IMR-90 (cell line): ENCODE data around the gene KIF1B. TPM values are rescaled to one million over a fixed set of nuclear protein-coding genes. Genes with fewer than 3 reads are reported as not detected.

Experiments
- ATAC-seq: fragments of 200-7000 bp; cut with Tn5 transposase; 2 replicates; pipeline ENCODE4 v1.9.1; 2020; ENCODE audit warnings: low read depth, mild to moderate bottlenecking, moderate library complexity
- BruUV-seq: library from RNA; stranded (reverse); fragments of 400-500 nt; replicated peaks from 2 replicates; lab custom pipeline; 2021; lab: Mats Ljungman, UMichigan
- CTCF ChIA-PET: fragments of 300-600 bp; formaldehyde crosslinking; extraction: SDS; loops from one replicate; lab custom pipeline; 2021; ENCODE audit warnings: antibody characterized with exemption; lab: Yijun Ruan, JAX
- POLR2A ChIA-PET: fragments of 300-600 bp; sonication (Branson Sonifier 250); formaldehyde crosslinking; loops from one replicate; lab custom pipeline; 2022; ENCODE audit warnings: antibody characterized with exemption; ENCODE audit not compliant: unreplicated experiment; lab: Charles Lee
- DNase-seq: peaks from one replicate; pipeline ENCODE4 v3.0.0; 2013
- H2AFZ ChIP-seq: replicated peaks from 2 replicates; pipeline ENCODE3; 2013; ENCODE audit warnings: low read length, mild to moderate bottlenecking; ENCODE audit not compliant: poor library complexity
- H2AK5ac ChIP-seq: 2 replicates; pipeline ENCODE4 v1.6.1; 2013; ENCODE audit warnings: low read depth, low read length, inconsistent platforms
- H2AK9ac ChIP-seq: replicated peaks from 2 replicates; pipeline ENCODE3; 2013; ENCODE audit warnings: mild to moderate bottlenecking, low read depth, low read length, moderate library complexity; ENCODE audit not compliant: poor library complexity
- H2BK120ac ChIP-seq: 2 replicates; pipeline ENCODE4 v1.6.1; 2013; ENCODE audit warnings: low read depth, low read length, inconsistent platforms
- H2BK15ac ChIP-seq: 3 replicates; pipeline ENCODE4 v1.6.1; 2013; ENCODE audit warnings: low read depth, low read length, inconsistent platforms
- H2BK20ac ChIP-seq: 2 replicates; pipeline ENCODE4 v1.6.1; 2013; ENCODE audit warnings: low read depth, mild to moderate bottlenecking, inconsistent platforms, low read length, moderate library complexity
- H2BK5ac ChIP-seq: 2 replicates; pipeline ENCODE4 v1.6.1; 2013; ENCODE audit warnings: mild to moderate bottlenecking, low read depth, low read length, inconsistent platforms; ENCODE audit not compliant: poor library complexity, severe bottlenecking
- H3K14ac ChIP-seq: replicated peaks from 2 replicates; pipeline ENCODE4 v1.6.1; 2013; ENCODE audit warnings: low read depth, low read length, inconsistent platforms
- H3K18ac ChIP-seq: 2 replicates; pipeline ENCODE4 v1.6.1; 2013; ENCODE audit warnings: low read depth, low read length, control low read depth
- H3K23ac ChIP-seq: 2 replicates; pipeline ENCODE4 v1.6.1; 2013; ENCODE audit warnings: low read depth, low read length, inconsistent platforms
- H3K27ac ChIP-seq: 2 replicates; pipeline ENCODE4 v1.5.1; 2013; ENCODE audit warnings: mild to moderate bottlenecking, control low read depth, low read length; ENCODE audit not compliant: insufficient read depth
- H3K27me3 ChIP-seq: 2 replicates; pipeline ENCODE4 v1.6.1; 2013; ENCODE audit warnings: low read length; ENCODE audit not compliant: control insufficient read depth, insufficient read depth
- H3K36me3 ChIP-seq: 2 replicates; pipeline ENCODE4 v1.6.1; 2013; ENCODE audit warnings: low read length, mixed read lengths; ENCODE audit not compliant: control insufficient read depth, insufficient read depth
- H3K4ac ChIP-seq: 2 replicates; pipeline ENCODE4 v1.6.1; 2013; ENCODE audit warnings: low read depth, low read length, inconsistent platforms
- H3K4me1 ChIP-seq: 2 replicates; pipeline ENCODE4 v1.6.1; 2013; ENCODE audit warnings: low read length, mixed read lengths; ENCODE audit not compliant: control insufficient read depth, insufficient read depth
- H3K4me2 ChIP-seq: 2 replicates; pipeline ENCODE4 v1.6.1; 2013; ENCODE audit warnings: low read depth, mild to moderate bottlenecking, control low read depth, low read length, moderate library complexity
- H3K4me3 ChIP-seq: 2 replicates; pipeline ENCODE4 v1.5.1; 2013; ENCODE audit warnings: low read depth, mild to moderate bottlenecking, control low read depth, low read length, moderate library complexity; ENCODE audit not compliant: insufficient read depth
- H3K56ac ChIP-seq: 2 replicates; pipeline ENCODE4 v1.6.1; 2013; ENCODE audit warnings: low read length, inconsistent platforms; ENCODE audit not compliant: insufficient read depth; ENCODE audit errors: extremely low read depth
- H3K79me1 ChIP-seq, 2 experiments: 2 replicates each; pipeline ENCODE4 v1.6.1; 2013; ENCODE audit warnings: low read length in 2 of 2, inconsistent platforms in 1 of 2, low read depth in 1 of 2
- H3K9ac ChIP-seq: 2 replicates; pipeline ENCODE4 v1.6.1; 2013; ENCODE audit warnings: low read depth, low read length, control low read depth
- H3K9me1 ChIP-seq: 2 replicates; pipeline ENCODE4 v1.6.1; 2013; ENCODE audit warnings: low read length, inconsistent platforms; ENCODE audit not compliant: insufficient read depth
- H3K9me3 ChIP-seq: 2 replicates; pipeline ENCODE4 v1.6.1; 2013; ENCODE audit warnings: low read length; ENCODE audit not compliant: control insufficient read depth, insufficient read depth
- H4K20me1 ChIP-seq: 2 replicates; pipeline ENCODE4 v1.6.1; 2013; ENCODE audit warnings: low read length, inconsistent platforms; ENCODE audit not compliant: insufficient read depth
- H4K5ac ChIP-seq: 2 replicates; pipeline ENCODE4 v1.6.1; 2013; ENCODE audit warnings: mild to moderate bottlenecking, low read depth, low read length, control low read depth
- H4K8ac ChIP-seq, 2 experiments: 2 replicates each; pipeline ENCODE4 v1.6.1; 2013; ENCODE audit warnings: low read depth in 2 of 2, low read length in 2 of 2, control low read depth in 1 of 2, inconsistent platforms in 1 of 2
- H4K91ac ChIP-seq: 2 replicates; pipeline ENCODE4 v1.6.1; 2013; ENCODE audit warnings: low read depth, low read length, inconsistent platforms; ENCODE audit not compliant: insufficient read depth
- CEBPB ChIP-seq: IDR thresholded peaks from 2 replicates; pipeline ENCODE4 v1.6.1; 2012; ENCODE audit warnings: low read depth, low read length, improper control_type of control experiment
- CHD1 ChIP-seq: IDR thresholded peaks from 2 replicates; pipeline ENCODE4 v1.6.1; 2012; ENCODE audit warnings: low read depth, low read length, improper control_type of control experiment
- MAZ ChIP-seq: IDR thresholded peaks from 2 replicates; pipeline ENCODE4 v1.6.1; 2012; ENCODE audit warnings: low read depth, mild to moderate bottlenecking, low read length, improper control_type of control experiment, moderate library complexity, borderline replicate concordance
- MXI1 ChIP-seq: IDR thresholded peaks from 2 replicates; pipeline ENCODE4 v1.6.1; 2012; ENCODE audit warnings: low read depth, mild to moderate bottlenecking, low read length, moderate library complexity, borderline replicate concordance
- NFE2L2 ChIP-seq: fragments of 150-350 bp; IDR thresholded peaks from 2 replicates; pipeline ENCODE4 v1.6.1; 2016; ENCODE audit warnings: low read depth, mild to moderate bottlenecking, low read length
- POLR2A ChIP-seq: IDR thresholded peaks from 2 replicates; pipeline ENCODE4 v1.6.1; 2012; ENCODE audit warnings: mild to moderate bottlenecking, low read depth, low read length
- RAD21 ChIP-seq: IDR thresholded peaks from 2 replicates; pipeline ENCODE4 v1.6.1; 2012; ENCODE audit warnings: low read length, improper control_type of control experiment
- RCOR1 ChIP-seq: IDR thresholded peaks from 2 replicates; pipeline ENCODE4 v1.6.1; 2012; ENCODE audit warnings: mild to moderate bottlenecking, low read length, improper control_type of control experiment; ENCODE audit not compliant: insufficient replicate concordance
- RFX5 ChIP-seq: IDR thresholded peaks from 2 replicates; pipeline ENCODE4 v1.8.0; 2012; ENCODE audit warnings: low read depth, mild to moderate bottlenecking, low read length, moderate library complexity
- SMC3 ChIP-seq: fragments of 150-350 bp; IDR thresholded peaks from 2 replicates; pipeline ENCODE4 v1.6.1; 2016; ENCODE audit warnings: low read depth, mild to moderate bottlenecking, antibody characterized with exemption, low read length, moderate library complexity
- USF2 ChIP-seq: fragments of 150-350 bp; IDR thresholded peaks from 2 replicates; pipeline ENCODE4 v1.6.1; 2017; ENCODE audit warnings: mild to moderate bottlenecking, antibody characterized with exemption, low read length, low read depth
- WGBS, 2 experiments: methylation state at CpG; one replicate each; pipeline versions ENCODE4 v1.1.5 to v1.1.7; 2013; ENCODE audit warnings: missing lambda C conversion rate in 2 of 2; ENCODE audit not compliant: insufficient read length in 1 of 2; ENCODE audit errors: extremely low coverage in 2 of 2; 5-methylcytosine and 5-hydroxymethylcytosine counted together
- dilution Hi-C: fragments of 300-500 bp; cut with HindIII; formaldehyde crosslinking; loops from one replicate; pipeline ENCODE4 v1.14.3; 2018; ENCODE audit warnings: low sequenced_read_pairs; ENCODE audit not compliant: unreplicated experiment
- in situ Hi-C: fragments of 300-500 bp; cut with MboI; formaldehyde crosslinking; loops from 3 replicates; pipeline ENCODE4 v1.14.3; 2019; ENCODE audit warnings: low sequenced_read_pairs, inconsistent platforms, mixed read lengths
- intact Hi-C: fragments of 100-400 bp; cut with micrococcal nuclease; formaldehyde crosslinking; loops from 2 replicates; pipeline ENCODE4 v1.10.0; 2022
- polyA plus RNA-seq, 3 experiments: library from polyadenylated mRNA; depleted of rRNA; stranded (reverse); fragments of >200 nt; gene quantifications; 2 replicates each; pipeline ENCODE4 v1.2.3, GENCODE V29; 2012; ENCODE audit warnings: low replicate concordance in 1 of 3
- total RNA-seq: library from RNA; depleted of rRNA; stranded (reverse); fragments of >200 nt; gene quantifications from 2 replicates; pipeline ENCODE4 v1.2.3, GENCODE V29; 2012
- TF ChIP-seq, protein P1 (sequence below): fragments of 150-350 bp; IDR thresholded peaks from 2 replicates; pipeline ENCODE4 v1.6.1; 2016; ENCODE audit warnings: low read depth, mild to moderate bottlenecking, low read length, moderate library complexity, borderline replicate concordance

The KIF1B gene
- total and polyA plus RNA-seq, 2 of the 4 experiments (the other 2 are of a cell fraction): 13.0 to 21.1 TPM

- TF ChIP-seq, protein P1, sequence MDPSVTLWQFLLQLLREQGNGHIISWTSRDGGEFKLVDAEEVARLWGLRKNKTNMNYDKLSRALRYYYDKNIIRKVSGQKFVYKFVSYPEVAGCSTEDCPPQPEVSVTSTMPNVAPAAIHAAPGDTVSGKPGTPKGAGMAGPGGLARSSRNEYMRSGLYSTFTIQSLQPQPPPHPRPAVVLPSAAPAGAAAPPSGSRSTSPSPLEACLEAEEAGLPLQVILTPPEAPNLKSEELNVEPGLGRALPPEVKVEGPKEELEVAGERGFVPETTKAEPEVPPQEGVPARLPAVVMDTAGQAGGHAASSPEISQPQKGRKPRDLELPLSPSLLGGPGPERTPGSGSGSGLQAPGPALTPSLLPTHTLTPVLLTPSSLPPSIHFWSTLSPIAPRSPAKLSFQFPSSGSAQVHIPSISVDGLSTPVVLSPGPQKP: no peak
- peak; percentile 95 for TF ChIP-seq NFE2L2
Measured at GRCh38 chr1:10387677-10388386, 177.5 kb downstream of the KIF1B start (continued).

- dilution Hi-C loops: no loop called here
- no peaks in the 10 kb centered on the region for H3K9me3 ChIP-seq
- H3K4me3 ChIP-seq: no peak overlapping the region
- H2AK5ac ChIP-seq: peak overlapping the region; percentile 22; the same call in 1 of the 2 replicates
- H2BK15ac ChIP-seq: peak overlapping the region; percentile 59; the same call in 2 of the 3 replicates
- H2AFZ ChIP-seq: no peak overlapping the region
- H3K27me3 ChIP-seq: no peaks in the 10 kb centered on the region
- H3K4ac ChIP-seq: peak overlapping the region; percentile 64
- peak overlapping the region; percentile 87 for H3K18ac ChIP-seq
- peak overlapping the region; percentile 85 for H3K23ac ChIP-seq
- H4K20me1 ChIP-seq: no peaks in the 10 kb centered on the region
- no TSS peak for BruUV-seq
- DNase-seq (no peak), ATAC-seq (no peak)
- in situ Hi-C loops: no loop called here
- peak overlapping the region; percentile 89; the same call in 1 of the 2 replicates for H2BK20ac ChIP-seq
- peak overlapping the region; percentile 76 for H2BK5ac ChIP-seq
- POLR2A ChIA-PET: interaction anchor here (1.9 kb wide), 1 partner anchor 11 kb away, joined by 22 read pairs; the partner anchor contains the start of gene PGD
- H4K5ac ChIP-seq: peak overlapping the region; percentile 99
- H3K56ac ChIP-seq: no peak overlapping the region
- H3K36me3 ChIP-seq: no peaks in the 10 kb centered on the region
- intact Hi-C loops: loop anchor here (1.0 kb wide), 1 partner anchor 10 kb away; no protein-coding TSS in a partner anchor
- H3K27ac ChIP-seq: peak overlapping the region; percentile 80; the same call in 1 of the 2 replicates
- H2AK9ac ChIP-seq: peak overlapping the region; percentile 83
- peak overlapping the region; percentile 75 for H3K14ac ChIP-seq
- 0 out of 2 replicates have a peak overlapping the region, but pooled peaks have one; percentile 50 for H3K9ac ChIP-seq
- 83% methylated on average over 1 of the region's 3 CpGs; no CpG with 5 or more reads in 1 of the 2 experiments for WGBS, 2 experiments
- 0 out of 4 replicates have a peak, but pooled peaks cover 0 to 6% of the 10 kb centered on the region in 2 experiments for H3K79me1 ChIP-seq
- peak overlapping the region; percentile 7 to 83; a peak in 3 of 4 replicates for H4K8ac ChIP-seq
- peak overlapping the region; percentile 85 for H2BK120ac ChIP-seq
- H4K91ac ChIP-seq: peak overlapping the region; percentile 60
- H3K4me1 ChIP-seq: peaks cover 13% of the 10 kb centered on the region
- H3K9me1 ChIP-seq: peaks cover 11% of the 10 kb centered on the region; the same call in 1 of the 2 replicates
- peak overlapping the region; percentile 62 for H3K4me2 ChIP-seq
- CTCF ChIA-PET: no interaction called here
- TF ChIP-seq MAZ (no peak), RCOR1 (no peak), CHD1 (no peak), POLR2A (no peak), RAD21 (no peak), USF2 (no peak), NFE2L2 (no peak), MXI1 (no peak), CEBPB (no peak), SMC3 (no peak), RFX5 (no peak)
- TF ChIP-seq, protein P1: no peak
Measured at GRCh38 chr1:10388387-10388715, 178.0 kb downstream of the KIF1B start.
